Neural cell (in vitro differentiated cells): Measurements from ENCODE around the gene UBA3. TPM values are rescaled to one million over a fixed set of nuclear protein-coding genes. Genes with fewer than 3 reads are reported as not detected.

ENCODE experiments used
- H2AFZ ChIP-seq: fragments of 200-600, 300-800 bp; sonication (generic), shearing (Covaris generic); 2 replicates; pipeline ENCODE4 v1.6.0; 2014; ENCODE audit warnings: low read depth, mild to moderate bottlenecking, antibody characterized with exemption, low read length, moderate library complexity
- H3F3A ChIP-seq: fragments of 200-600 bp; shearing (Covaris generic); 2 replicates; pipeline ENCODE4 v1.6.1; 2016; ENCODE audit warnings: mild to moderate bottlenecking, moderate library complexity, mixed read lengths, antibody characterized with exemption, low read length; ENCODE audit not compliant: insufficient read depth, poor library complexity, severe bottlenecking
- H3K27ac ChIP-seq: fragments of 200-600, 300-800 bp; sonication (generic), shearing (Covaris generic); 2 replicates; pipeline ENCODE4 v1.5.1; 2014; ENCODE audit warnings: mild to moderate bottlenecking, low read length, moderate library complexity
- H3K27me3 ChIP-seq: fragments of 300-800, 200-600 bp; sonication (generic), shearing (Covaris generic); 2 replicates; pipeline ENCODE4 v1.6.0; 2014; ENCODE audit warnings: mild to moderate bottlenecking, low read depth, low read length, moderate library complexity; ENCODE audit not compliant: insufficient read depth
- H3K36me3 ChIP-seq: fragments of 300-800, 200-600 bp; sonication (generic), shearing (Covaris generic); 2 replicates; pipeline ENCODE4 v1.5.1; 2014; ENCODE audit warnings: mild to moderate bottlenecking, antibody characterized with exemption, low read length, moderate library complexity; ENCODE audit not compliant: insufficient read depth
- H3K4me2 ChIP-seq: fragments of 300-800, 200-600 bp; sonication (generic), shearing (Covaris generic); 2 replicates; pipeline ENCODE4 v1.6.0; 2014; ENCODE audit warnings: mild to moderate bottlenecking, low read length
- H3K4me3 ChIP-seq: fragments of 300-800, 200-600 bp; sonication (generic), shearing (Covaris generic); 2 replicates; pipeline ENCODE4 v1.5.1; 2014; ENCODE audit warnings: mild to moderate bottlenecking, low read length, moderate library complexity
- H3K79me2 ChIP-seq: fragments of 200-600 bp; shearing (Covaris generic); replicated peaks from 2 replicates; pipeline ENCODE4 v1.6.0; 2014; ENCODE audit warnings: mild to moderate bottlenecking, low read length, moderate library complexity; ENCODE audit not compliant: insufficient read depth
- H3K9ac ChIP-seq: fragments of 300-800, 200-600 bp; sonication (generic), shearing (Covaris generic); 2 replicates; pipeline ENCODE4 v1.6.1; 2016; ENCODE audit warnings: mild to moderate bottlenecking, low read length, mixed read lengths
- H3K9me2 ChIP-seq: fragments of 200-600 bp; shearing (Covaris generic); 2 replicates; pipeline ENCODE4 v1.6.1; 2016; ENCODE audit warnings: mild to moderate bottlenecking, low read length, mixed read lengths; ENCODE audit not compliant: insufficient read depth
- H3K9me3 ChIP-seq: fragments of 200-600, 300-800 bp; sonication (generic), shearing (Covaris generic); 2 replicates; pipeline ENCODE4 v1.6.1; 2016; ENCODE audit warnings: mild to moderate bottlenecking, mixed run types, low read length, moderate library complexity, mixed read lengths
- H4K20me1 ChIP-seq: fragments of 200-600 bp; shearing (Covaris generic); 2 replicates; pipeline ENCODE4 v1.6.1; 2016; ENCODE audit warnings: mild to moderate bottlenecking, mixed run types; ENCODE audit not compliant: insufficient read depth
- EP300 ChIP-seq: fragments of 450-650 bp; conservative IDR thresholded peaks from 2 replicates; pipeline ENCODE4 v1.6.1; 2014; ENCODE audit warnings: antibody characterized with exemption, mild to moderate bottlenecking, moderate library complexity; ENCODE audit not compliant: poor library complexity, severe bottlenecking
- EZH2 ChIP-seq: fragments of 200-600, 300-800 bp; shearing (Covaris generic), sonication (generic); IDR thresholded peaks from 2 replicates; pipeline ENCODE4 v1.6.1; 2014; ENCODE audit warnings: antibody characterized with exemption, low read length, borderline replicate concordance, mild to moderate bottlenecking; ENCODE audit not compliant: insufficient read depth, poor library complexity, severe bottlenecking
- MXI1 ChIP-seq: fragments of 450-650 bp; conservative IDR thresholded peaks from 2 replicates; pipeline ENCODE4 v1.6.1; 2014; ENCODE audit warnings: antibody characterized with exemption, mild to moderate bottlenecking; ENCODE audit not compliant: poor library complexity, severe bottlenecking
- POLR2AphosphoS5 ChIP-seq: IDR thresholded peaks from 2 replicates; pipeline ENCODE4 v1.6.1; 2012
- RAD21 ChIP-seq: fragments of 450-650 bp; conservative IDR thresholded peaks from 2 replicates; pipeline ENCODE4 v1.6.1; 2014; ENCODE audit warnings: antibody characterized with exemption, mild to moderate bottlenecking, moderate library complexity
- SMC3 ChIP-seq: fragments of 450-650 bp; conservative IDR thresholded peaks from 2 replicates; pipeline ENCODE4 v1.6.1; 2014; ENCODE audit warnings: antibody characterized with exemption, mild to moderate bottlenecking, moderate library complexity; ENCODE audit not compliant: poor library complexity
- TAF1 ChIP-seq: IDR thresholded peaks from 2 replicates; pipeline ENCODE4 v1.6.1; 2012; ENCODE audit warnings: low read depth
- polyA plus RNA-seq: library from polyadenylated mRNA; depleted of rRNA; stranded (reverse); fragments of >200 nt; gene quantifications from 2 replicates; pipeline ENCODE4 v1.2.3, GENCODE V29; 2014
- TF ChIP-seq, protein P1 (sequence below): fragments of 450-650 bp; IDR thresholded peaks from 2 replicates; pipeline ENCODE4 v1.5.1; 2014; ENCODE audit warnings: antibody characterized with exemption, mild to moderate bottlenecking, moderate library complexity; ENCODE audit not compliant: poor library complexity, severe bottlenecking
- TF ChIP-seq, protein P2 (sequence below): IDR thresholded peaks from 2 replicates; pipeline ENCODE4 v1.6.1; 2012; ENCODE audit warnings: borderline replicate concordance

UBA3 gene
- polyA plus RNA-seq, 1 donor from 2014 or later, result 168 TPM

DNA sequence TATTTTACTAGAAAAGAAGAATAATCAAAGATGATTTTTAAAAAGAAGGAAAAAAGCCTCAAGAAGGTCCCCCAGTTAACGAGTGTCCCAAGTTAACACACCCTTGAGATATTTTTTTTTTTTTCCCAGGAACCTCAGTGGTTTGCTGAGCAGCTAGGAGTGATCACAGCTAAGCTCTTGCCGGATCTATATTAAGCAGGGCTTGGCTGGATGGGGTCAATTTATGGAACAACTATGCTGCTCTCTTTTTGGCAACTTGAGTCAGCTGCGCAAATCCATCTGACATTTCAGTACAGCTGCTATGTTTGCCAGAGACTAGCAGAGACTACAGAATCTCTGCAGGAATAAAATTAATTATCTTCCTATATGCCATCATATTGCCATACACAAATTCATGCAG lies 42.2 kb upstream of the UBA3 start, which contains the start of gene LMOD3:
TSS of gene LMOD3 (minus strand) at position 193 of the 400 bp plus-strand sequence. CDS start 209 bp downstream, outside the sequence.
- Histone ChIP-seq H2AFZ (no peak within 1 kb of the TSS), H3K9ac (no peak within 1 kb of the TSS), H3K36me3 (no peaks in the 10 kb centered on the region), H3K4me3 (no peak within 1 kb of the TSS), H4K20me1 (no peaks in the 10 kb centered on the region), H3K9me3 (no peaks in the 10 kb centered on the region), H3K4me2 (no peak within 1 kb of the TSS), H3F3A (no peaks in the 10 kb centered on the region), H3K27me3 (no peaks in the 10 kb centered on the region), H3K27ac (no peak within 1 kb of the TSS), H3K79me2 (no peaks in the 10 kb centered on the region), H3K9me2 (no peaks in the 10 kb centered on the region)
- TF ChIP-seq, protein P1, sequence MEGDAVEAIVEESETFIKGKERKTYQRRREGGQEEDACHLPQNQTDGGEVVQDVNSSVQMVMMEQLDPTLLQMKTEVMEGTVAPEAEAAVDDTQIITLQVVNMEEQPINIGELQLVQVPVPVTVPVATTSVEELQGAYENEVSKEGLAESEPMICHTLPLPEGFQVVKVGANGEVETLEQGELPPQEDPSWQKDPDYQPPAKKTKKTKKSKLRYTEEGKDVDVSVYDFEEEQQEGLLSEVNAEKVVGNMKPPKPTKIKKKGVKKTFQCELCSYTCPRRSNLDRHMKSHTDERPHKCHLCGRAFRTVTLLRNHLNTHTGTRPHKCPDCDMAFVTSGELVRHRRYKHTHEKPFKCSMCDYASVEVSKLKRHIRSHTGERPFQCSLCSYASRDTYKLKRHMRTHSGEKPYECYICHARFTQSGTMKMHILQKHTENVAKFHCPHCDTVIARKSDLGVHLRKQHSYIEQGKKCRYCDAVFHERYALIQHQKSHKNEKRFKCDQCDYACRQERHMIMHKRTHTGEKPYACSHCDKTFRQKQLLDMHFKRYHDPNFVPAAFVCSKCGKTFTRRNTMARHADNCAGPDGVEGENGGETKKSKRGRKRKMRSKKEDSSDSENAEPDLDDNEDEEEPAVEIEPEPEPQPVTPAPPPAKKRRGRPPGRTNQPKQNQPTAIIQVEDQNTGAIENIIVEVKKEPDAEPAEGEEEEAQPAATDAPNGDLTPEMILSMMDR, result no peak
- TF ChIP-seq EP300 (no peak), POLR2AphosphoS5 (no peak)
- TF ChIP-seq, protein P2, sequence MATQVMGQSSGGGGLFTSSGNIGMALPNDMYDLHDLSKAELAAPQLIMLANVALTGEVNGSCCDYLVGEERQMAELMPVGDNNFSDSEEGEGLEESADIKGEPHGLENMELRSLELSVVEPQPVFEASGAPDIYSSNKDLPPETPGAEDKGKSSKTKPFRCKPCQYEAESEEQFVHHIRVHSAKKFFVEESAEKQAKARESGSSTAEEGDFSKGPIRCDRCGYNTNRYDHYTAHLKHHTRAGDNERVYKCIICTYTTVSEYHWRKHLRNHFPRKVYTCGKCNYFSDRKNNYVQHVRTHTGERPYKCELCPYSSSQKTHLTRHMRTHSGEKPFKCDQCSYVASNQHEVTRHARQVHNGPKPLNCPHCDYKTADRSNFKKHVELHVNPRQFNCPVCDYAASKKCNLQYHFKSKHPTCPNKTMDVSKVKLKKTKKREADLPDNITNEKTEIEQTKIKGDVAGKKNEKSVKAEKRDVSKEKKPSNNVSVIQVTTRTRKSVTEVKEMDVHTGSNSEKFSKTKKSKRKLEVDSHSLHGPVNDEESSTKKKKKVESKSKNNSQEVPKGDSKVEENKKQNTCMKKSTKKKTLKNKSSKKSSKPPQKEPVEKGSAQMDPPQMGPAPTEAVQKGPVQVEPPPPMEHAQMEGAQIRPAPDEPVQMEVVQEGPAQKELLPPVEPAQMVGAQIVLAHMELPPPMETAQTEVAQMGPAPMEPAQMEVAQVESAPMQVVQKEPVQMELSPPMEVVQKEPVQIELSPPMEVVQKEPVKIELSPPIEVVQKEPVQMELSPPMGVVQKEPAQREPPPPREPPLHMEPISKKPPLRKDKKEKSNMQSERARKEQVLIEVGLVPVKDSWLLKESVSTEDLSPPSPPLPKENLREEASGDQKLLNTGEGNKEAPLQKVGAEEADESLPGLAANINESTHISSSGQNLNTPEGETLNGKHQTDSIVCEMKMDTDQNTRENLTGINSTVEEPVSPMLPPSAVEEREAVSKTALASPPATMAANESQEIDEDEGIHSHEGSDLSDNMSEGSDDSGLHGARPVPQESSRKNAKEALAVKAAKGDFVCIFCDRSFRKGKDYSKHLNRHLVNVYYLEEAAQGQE, result no peak

DNA sequence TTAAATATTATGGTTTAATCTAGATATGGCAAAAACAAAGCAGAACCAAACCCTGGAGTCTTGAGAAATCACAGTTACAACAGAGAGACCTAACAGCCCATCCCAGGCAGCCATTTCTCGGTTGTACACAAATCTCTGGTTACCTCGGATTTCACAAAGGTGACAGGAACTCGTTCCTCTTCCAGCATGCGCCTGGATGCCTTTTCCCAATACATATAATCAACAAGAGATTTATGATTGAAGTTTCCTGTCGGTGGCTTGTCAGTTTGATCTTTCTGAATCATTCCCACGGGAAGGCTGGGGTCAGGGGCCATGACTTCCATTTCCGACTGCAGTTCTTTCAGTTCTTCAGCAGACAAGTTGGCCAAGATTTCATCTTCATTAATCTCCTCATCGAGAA lies 41.8 kb upstream of the UBA3 start:
- no peak overlapping the region for H2AFZ ChIP-seq
- H4K20me1 ChIP-seq, result no peaks in the 10 kb centered on the region
- H3K9me2 ChIP-seq, result no peaks in the 10 kb centered on the region
- H3K36me3 ChIP-seq, result no peaks in the 10 kb centered on the region
- TF ChIP-seq TAF1, result no peak
- no peak for TF ChIP-seq EP300
- TF ChIP-seq RAD21, result no peak
- TF ChIP-seq EZH2, result no peak
- TF ChIP-seq MXI1, result no peak
- no peak for TF ChIP-seq POLR2AphosphoS5
- TF ChIP-seq SMC3, result no peak
- TF ChIP-seq, protein P2, result no peak
- TF ChIP-seq, protein P1, result no peak
- H3F3A ChIP-seq, result no peaks in the 10 kb centered on the region
- no peak overlapping the region for H3K27ac ChIP-seq
- H3K9me3 ChIP-seq, result no peaks in the 10 kb centered on the region
- no peak overlapping the region for H3K4me3 ChIP-seq
- no peaks in the 10 kb centered on the region for H3K27me3 ChIP-seq
- H3K4me2 ChIP-seq, result no peak overlapping the region
- no peak overlapping the region for H3K9ac ChIP-seq
- no peaks in the 10 kb centered on the region for H3K79me2 ChIP-seq
